Measurements from ENCODE around the gene FTO.

Gene FTO

GRCh38 chr16:53666786-53667415, 37.1 kb upstream of the FTO start:
- Histone ChIP-seq H3K4me3 (ENCODE audit: low read depth, low read length) (no peak overlapping the region), H3K79me2 (no peaks in the 10 kb centered on the region), H3K9ac (no peak overlapping the region), H3K9me3 (ENCODE audit: control insufficient read depth, low read length) (no peaks in the 10 kb centered on the region), H3K4me2 (ENCODE audit: low read length) (no peak overlapping the region), H3K4me1 (no peaks in the 10 kb centered on the region), H3K36me3 (ENCODE audit: control insufficient read depth, insufficient read depth, low read length) (no peaks in the 10 kb centered on the region), H3K27ac (no peak overlapping the region), H2AFZ (no peak overlapping the region), H3K27me3 (ENCODE audit: control insufficient read depth, insufficient read depth, low read length) (no peaks in the 10 kb centered on the region)
- TF ChIP-seq CTCF (IDR thresholded peaks at IDR 0.05) = no peak

- Histone ChIP-seq H3K9ac (no peak overlapping the region), H2AFZ (no peak overlapping the region), H3K79me2 (no peaks in the 10 kb centered on the region), H3K4me1 (no peaks in the 10 kb centered on the region), H3K36me3 (ENCODE audit: control insufficient read depth, insufficient read depth, low read length) (no peaks in the 10 kb centered on the region), H3K9me3 (ENCODE audit: control insufficient read depth, low read length) (no peaks in the 10 kb centered on the region), H3K27ac (no peak overlapping the region), H3K4me3 (ENCODE audit: low read depth, low read length) (no peak overlapping the region), H3K4me2 (ENCODE audit: low read length) (no peak overlapping the region), H3K27me3 (ENCODE audit: control insufficient read depth, insufficient read depth, low read length) (no peaks in the 10 kb centered on the region)
- no peak for TF ChIP-seq CTCF (IDR thresholded peaks at IDR 0.05)
These were observed 35.1 kb upstream of the FTO start for GRCh38 chr16:53668869-53669268.

GRCh38 chr16:53672461-53672860, 31.5 kb upstream of the FTO start:
- Histone ChIP-seq H3K4me2 (ENCODE audit: low read length) (no peak overlapping the region), H3K9me3 (ENCODE audit: control insufficient read depth, low read length) (no peaks in the 10 kb centered on the region), H2AFZ (no peak overlapping the region), H3K4me1 (no peaks in the 10 kb centered on the region), H3K36me3 (ENCODE audit: control insufficient read depth, insufficient read depth, low read length) (no peaks in the 10 kb centered on the region), H3K27me3 (ENCODE audit: control insufficient read depth, insufficient read depth, low read length) (no peaks in the 10 kb centered on the region), H3K27ac (no peak overlapping the region), H3K79me2 (no peaks in the 10 kb centered on the region), H3K4me3 (ENCODE audit: low read depth, low read length) (no peak overlapping the region), H3K9ac (no peak overlapping the region)
- no peak for TF ChIP-seq CTCF (IDR thresholded peaks at IDR 0.05)

- Histone ChIP-seq H3K27me3 (ENCODE audit: control insufficient read depth, insufficient read depth, low read length) (no peaks in the 10 kb centered on the region), H3K36me3 (ENCODE audit: control insufficient read depth, insufficient read depth, low read length) (no peaks in the 10 kb centered on the region)
These were observed 30.8 kb upstream of the FTO start for GRCh38 chr16:53673189-53673588.

More at GRCh38 chr16:53673189-53673588, 30.8 kb upstream of the FTO start:
- TF ChIP-seq CTCF (IDR thresholded peaks at IDR 0.05) = no peak
- Histone ChIP-seq H3K27ac (no peak overlapping the region), H3K4me2 (ENCODE audit: low read length) (no peak overlapping the region), H3K9ac (no peak overlapping the region), H3K4me1 (no peaks in the 10 kb centered on the region), H3K4me3 (ENCODE audit: low read depth, low read length) (no peak overlapping the region), H2AFZ (no peak overlapping the region), H3K79me2 (no peaks in the 10 kb centered on the region), H3K9me3 (ENCODE audit: control insufficient read depth, low read length) (no peaks in the 10 kb centered on the region)

All from parathyroid adenoma (tissue), 2 donors.